Measurements from ENCODE around the gene OLFML2B.
"Not testable (repeated sequence)": the region's sequence is repeated elsewhere in the genome, so short reads cannot be mapped to it uniquely, and the experiment has no call there.

The OLFML2B gene

GRCh38 chr1:162033428-162033827, 9.8 kb upstream of the OLFML2B start:
- no peak for DNase-seq

GRCh38 chr1:162030759-162031280, 7.2 kb upstream of the OLFML2B start:
- DNase-seq, result no peak

- no peak for DNase-seq
Observed at GRCh38 chr1:162029157-162029556, 5.5 kb upstream of the OLFML2B start.

GRCh38 chr1:162028726-162029125, 5.1 kb upstream of the OLFML2B start:
- no peak for DNase-seq

GRCh38 chr1:162026881-162027280, 3.2 kb upstream of the OLFML2B start:
- no peak for DNase-seq

GRCh38 chr1:162025541-162025940, 1.9 kb upstream of the OLFML2B start:
- DNase-seq, result no peak

- no peak for DNase-seq
Observed at GRCh38 chr1:162023181-162023546, 505 bp downstream of the OLFML2B start.

GRCh38 chr1:162022626-162023025, 1.0 kb downstream of the OLFML2B start:
- DNase-seq, result no peak

- DNase-seq, result no peak
Observed at GRCh38 chr1:162021124-162021523, 2.5 kb downstream of the OLFML2B start.

GRCh38 chr1:162020150-162020549, 3.5 kb downstream of the OLFML2B start:
- DNase-seq, result no peak

GRCh38 chr1:162019446-162019845, 4.2 kb downstream of the OLFML2B start:
- DNase-seq, result no peak

- DNase-seq, result no peak
Observed at GRCh38 chr1:162019006-162019405, 4.7 kb downstream of the OLFML2B start.

- no peak for DNase-seq
Observed at GRCh38 chr1:162018418-162018817, 5.3 kb downstream of the OLFML2B start.

- not testable (repeated sequence) for DNase-seq
Observed at GRCh38 chr1:162017791-162018190, 5.9 kb downstream of the OLFML2B start.

- DNase-seq, result no peak
Observed at GRCh38 chr1:162016631-162017030, 7.0 kb downstream of the OLFML2B start.

GRCh38 chr1:162015196-162015595, 8.5 kb downstream of the OLFML2B start:
- no peak for DNase-seq

- DNase-seq, result no peak
Observed at GRCh38 chr1:162014202-162014601, 9.5 kb downstream of the OLFML2B start.

- DNase-seq, result no peak
Observed at GRCh38 chr1:162013289-162013688, 10.4 kb downstream of the OLFML2B start.

GRCh38 chr1:162011337-162012012, 12.2 kb downstream of the OLFML2B start:
- no peak for DNase-seq

- DNase-seq, result no peak
Observed at GRCh38 chr1:162010175-162010506, 13.5 kb downstream of the OLFML2B start.

GRCh38 chr1:162009501-162010174, 14.0 kb downstream of the OLFML2B start:
- DNase-seq, result no peak

- DNase-seq, result no peak
Observed at GRCh38 chr1:162008799-162009198, 14.9 kb downstream of the OLFML2B start.

GRCh38 chr1:162007466-162007865, 16.2 kb downstream of the OLFML2B start:
- DNase-seq, result no peak

GRCh38 chr1:162006081-162006480, 17.6 kb downstream of the OLFML2B start:
- DNase-seq, result no peak
